WTC11 (cell line): ENCODE measurements around the gene E2F4. TPM values are rescaled to one million over a fixed set of nuclear protein-coding genes. Genes with fewer than 3 reads are reported as not detected.

Experiments
- ATF2 ChIP-seq: sonication (generic); formaldehyde crosslinking; IDR thresholded peaks from 2 replicates; pipeline ENCODE4 v1.8.1; 2022; ENCODE audit warnings: low read depth, missing genetic modification reagents, borderline replicate concordance
- CDX4 ChIP-seq: fragments of 250-450 bp; sonication (Bioruptor Pico); IDR thresholded peaks from 2 replicates; pipeline ENCODE4 v1.9.0; 2021; ENCODE audit warnings: moderate library complexity, mild to moderate bottlenecking, inconsistent platforms, borderline replicate concordance
- CREB1 ChIP-seq: sonication (generic); formaldehyde crosslinking; IDR thresholded peaks from 2 replicates; pipeline ENCODE4 v1.8.0; 2023; ENCODE audit warnings: mild to moderate bottlenecking, missing genetic modification reagents
- E2F4 ChIP-seq: sonication (generic); formaldehyde crosslinking; IDR thresholded peaks from 2 replicates; pipeline ENCODE4 v1.8.1; 2022; ENCODE audit warnings: low read depth, mild to moderate bottlenecking, moderate library complexity, missing genetic modification reagents, borderline replicate concordance
- ERG ChIP-seq: fragments of 250-450 bp; sonication (Bioruptor Pico); IDR thresholded peaks from 2 replicates; pipeline ENCODE4 v1.8.0; 2021; ENCODE audit warnings: mild to moderate bottlenecking
- FOXK1 ChIP-seq: sonication (generic); formaldehyde crosslinking; IDR thresholded peaks from 2 replicates; pipeline ENCODE4 v1.8.0; 2022; ENCODE audit warnings: mild to moderate bottlenecking, moderate library complexity, missing genetic modification reagents
- FOXP1 ChIP-seq: sonication (generic); formaldehyde crosslinking; IDR thresholded peaks from 2 replicates; pipeline ENCODE4 v1.8.0; 2022; ENCODE audit warnings: missing genetic modification reagents, mild to moderate bottlenecking, moderate library complexity, borderline replicate concordance
- MYBL2 ChIP-seq: sonication (generic); formaldehyde crosslinking; IDR thresholded peaks from 2 replicates; pipeline ENCODE4 v1.8.1; 2023; ENCODE audit warnings: mild to moderate bottlenecking, moderate library complexity, missing genetic modification reagents
- PRDM15 ChIP-seq: sonication (generic); formaldehyde crosslinking; IDR thresholded peaks from 2 replicates; pipeline ENCODE4 v1.8.0; 2022; ENCODE audit warnings: missing genetic modification reagents
- RELA ChIP-seq: sonication (generic); formaldehyde crosslinking; IDR thresholded peaks from 2 replicates; pipeline ENCODE4 v1.8.1; 2022; ENCODE audit warnings: missing genetic modification reagents, mild to moderate bottlenecking, borderline replicate concordance
- SMAD4 ChIP-seq: sonication (generic); formaldehyde crosslinking; IDR thresholded peaks from 2 replicates; pipeline ENCODE4 v1.8.0; 2022; ENCODE audit warnings: mild to moderate bottlenecking, missing genetic modification reagents
- ZNF425 ChIP-seq: fragments of 250-450 bp; sonication (Bioruptor Pico); conservative IDR thresholded peaks from 2 replicates; pipeline ENCODE4 v1.9.0; 2021; ENCODE audit warnings: mild to moderate bottlenecking
- ZNF512 ChIP-seq: sonication (generic); formaldehyde crosslinking; IDR thresholded peaks from 2 replicates; pipeline ENCODE4 v1.8.1; 2022; ENCODE audit warnings: missing genetic modification reagents, borderline replicate concordance
- ZNF532 ChIP-seq: fragments of 250-450 bp; sonication (Bioruptor Pico); IDR thresholded peaks from 2 replicates; pipeline ENCODE4 v1.9.0; 2021; ENCODE audit warnings: mild to moderate bottlenecking, borderline replicate concordance
- total RNA-seq: library from RNA; stranded (reverse); gene quantifications from 3 replicates; pipeline ENCODE4 v1.2.3, GENCODE V29; 2021

The E2F4 gene
- total RNA-seq, 1 experiment from 2014 or later = 85.0 TPM

- TF ChIP-seq PRDM15 (CRISPR knock-in tag) (peak; percentile 37; the same call in 1 of the 2 replicates), FOXP1 (CRISPR knock-in tag) (peak; percentile 73; the same call in 1 of the 2 replicates), ERG (CRISPR knock-in tag) (no peak), ZNF532 (no peak), SMAD4 (CRISPR knock-in tag) (peak; percentile 61; the same call in 1 of the 2 replicates), FOXK1 (peak; percentile 33; the same call in 1 of the 2 replicates), ATF2 (CRISPR knock-in tag) (no peak), RELA (CRISPR knock-in tag) (peak; percentile 80; the same call in 1 of the 2 replicates), CDX4 (CRISPR knock-in tag) (no peak), ZNF512 (CRISPR knock-in tag) (no peak), E2F4 (CRISPR knock-in tag) (peak; percentile 66; the same call in 1 of the 2 replicates), CREB1 (peak; percentile 64; the same call in 1 of the 2 replicates), ZNF425 (no peak), MYBL2 (CRISPR knock-in tag) (0 out of 2 replicates have a peak, but pooled peaks have one; percentile 29)
These were observed 37.2 kb upstream of the E2F4 start (continued) for GRCh38 chr16:67154578-67155294.
